Sigmoid colon (tissue), 4 donors: ENCODE measurements around the gene CXorf49B.
"Not testable (repeated sequence)": the region's sequence is repeated elsewhere in the genome, so short reads cannot be mapped to it uniquely, and the experiment has no call there.

ENCODE experiments used
- CTCF ChIP-seq, 4 experiments: fragments of 450-650 bp in 3 of 4; fragments of 200-600 bp in 1 of 4; IDR thresholded peaks; one replicate each; pipeline ENCODE4 v1.5.1; 2016 to 2019; ENCODE audit warnings: antibody characterized with exemption in 4 of 4, mild to moderate bottlenecking in 3 of 4, moderate library complexity in 2 of 4
- POLR2A ChIP-seq, 2 donors: fragments of 450-650 bp; IDR thresholded peaks; one replicate each; pipeline ENCODE4 v1.6.1; 2016; ENCODE audit warnings: antibody characterized with exemption in 2 of 2, mild to moderate bottlenecking in 2 of 2, moderate library complexity in 2 of 2
- POLR2AphosphoS5 ChIP-seq, 4 donors: sonication (generic); formaldehyde crosslinking; IDR thresholded peaks; one replicate each; pipeline ENCODE4 v1.6.1; 2017; ENCODE audit warnings: antibody characterized with exemption in 4 of 4

- TF ChIP-seq POLR2AphosphoS5, POLR2A, CTCF (IDR thresholded peaks at IDR 0.05): not testable (repeated sequence)
Observed at GRCh38 chrX:71778322-71778721, 15.2 kb downstream of the CXorf49B start.
